ENCODE data around the gene NFKBIA.
A peak's percentile ranks its signal among the peaks of the same experiment; 100 is the strongest.

DNA sequence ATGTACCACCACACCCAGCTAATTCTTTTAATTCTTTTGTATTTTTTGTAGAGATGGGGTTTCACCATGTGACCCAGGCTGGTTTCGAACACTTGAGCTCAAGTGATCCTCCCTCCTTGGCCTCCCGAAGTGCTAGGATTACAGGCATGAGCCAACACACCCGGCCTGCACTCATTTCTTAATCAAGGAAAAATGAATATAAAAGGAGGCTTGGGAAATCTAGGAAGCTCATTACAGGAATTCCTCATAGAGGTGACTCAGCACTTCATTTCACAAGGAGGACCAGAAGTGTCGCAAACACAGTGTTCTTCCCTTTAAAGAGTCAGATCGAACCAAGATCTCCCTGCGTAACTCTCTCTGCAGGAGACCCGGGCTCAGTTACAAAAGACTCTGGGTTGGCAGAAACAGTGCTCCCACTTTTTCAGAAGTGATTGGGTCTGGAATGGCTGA, 30.3 kb downstream of the NFKBIA start:
- TF ChIP-seq, protein P1, sequence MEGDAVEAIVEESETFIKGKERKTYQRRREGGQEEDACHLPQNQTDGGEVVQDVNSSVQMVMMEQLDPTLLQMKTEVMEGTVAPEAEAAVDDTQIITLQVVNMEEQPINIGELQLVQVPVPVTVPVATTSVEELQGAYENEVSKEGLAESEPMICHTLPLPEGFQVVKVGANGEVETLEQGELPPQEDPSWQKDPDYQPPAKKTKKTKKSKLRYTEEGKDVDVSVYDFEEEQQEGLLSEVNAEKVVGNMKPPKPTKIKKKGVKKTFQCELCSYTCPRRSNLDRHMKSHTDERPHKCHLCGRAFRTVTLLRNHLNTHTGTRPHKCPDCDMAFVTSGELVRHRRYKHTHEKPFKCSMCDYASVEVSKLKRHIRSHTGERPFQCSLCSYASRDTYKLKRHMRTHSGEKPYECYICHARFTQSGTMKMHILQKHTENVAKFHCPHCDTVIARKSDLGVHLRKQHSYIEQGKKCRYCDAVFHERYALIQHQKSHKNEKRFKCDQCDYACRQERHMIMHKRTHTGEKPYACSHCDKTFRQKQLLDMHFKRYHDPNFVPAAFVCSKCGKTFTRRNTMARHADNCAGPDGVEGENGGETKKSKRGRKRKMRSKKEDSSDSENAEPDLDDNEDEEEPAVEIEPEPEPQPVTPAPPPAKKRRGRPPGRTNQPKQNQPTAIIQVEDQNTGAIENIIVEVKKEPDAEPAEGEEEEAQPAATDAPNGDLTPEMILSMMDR (IDR thresholded peaks at IDR 0.05): no peak
- TF ChIP-seq POLR2AphosphoS5 (IDR thresholded peaks at IDR 0.05): peak in 2 of 3 donors; percentile 54 to 80
- no peak for TF ChIP-seq EP300 (IDR thresholded peaks at IDR 0.05; ENCODE audit: low read depth)
- TF ChIP-seq POLR2A (IDR thresholded peaks at IDR 0.05): no peak

Measured in transverse colon (tissue), 4 donors.